OCI-LY3 (cell line): ENCODE measurements around the gene PKLR.

Source experiments
- EZH2phosphoT487 ChIP-seq: fragments of 200-600 bp; shearing (Covaris generic); IDR thresholded peaks from 2 replicates; pipeline ENCODE4 v1.6.1; 2018; ENCODE audit warnings: antibody characterized with exemption, mixed run types, low read depth
- TF ChIP-seq, protein P1 (sequence below): fragments of 200-600, 300-600 bp; sonication (generic); IDR thresholded peaks from 2 replicates; pipeline ENCODE4 v1.5.1; 2014; ENCODE audit warnings: antibody characterized with exemption, low read length, low read depth

DNA sequence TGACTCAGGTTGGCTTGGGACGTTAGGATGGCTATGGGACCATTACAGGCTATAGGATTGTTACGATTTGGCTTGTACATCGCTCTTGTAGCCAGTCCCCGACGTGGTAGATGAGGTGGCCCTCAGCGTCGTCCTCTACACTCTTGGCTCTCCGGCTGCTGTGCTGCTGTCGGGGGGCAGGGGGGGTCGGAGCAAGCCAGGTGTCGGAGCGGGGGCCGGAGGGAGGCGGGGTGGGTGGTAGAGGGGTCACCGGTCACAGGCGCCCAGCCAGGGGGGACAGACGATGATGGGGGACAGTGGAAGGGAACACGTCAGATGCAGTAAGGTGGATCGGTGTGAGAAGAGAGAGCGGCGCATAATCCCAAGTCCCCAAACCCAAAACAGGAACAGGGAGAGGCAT lies 32.6 kb downstream of the PKLR start:
- TF ChIP-seq, protein P1, sequence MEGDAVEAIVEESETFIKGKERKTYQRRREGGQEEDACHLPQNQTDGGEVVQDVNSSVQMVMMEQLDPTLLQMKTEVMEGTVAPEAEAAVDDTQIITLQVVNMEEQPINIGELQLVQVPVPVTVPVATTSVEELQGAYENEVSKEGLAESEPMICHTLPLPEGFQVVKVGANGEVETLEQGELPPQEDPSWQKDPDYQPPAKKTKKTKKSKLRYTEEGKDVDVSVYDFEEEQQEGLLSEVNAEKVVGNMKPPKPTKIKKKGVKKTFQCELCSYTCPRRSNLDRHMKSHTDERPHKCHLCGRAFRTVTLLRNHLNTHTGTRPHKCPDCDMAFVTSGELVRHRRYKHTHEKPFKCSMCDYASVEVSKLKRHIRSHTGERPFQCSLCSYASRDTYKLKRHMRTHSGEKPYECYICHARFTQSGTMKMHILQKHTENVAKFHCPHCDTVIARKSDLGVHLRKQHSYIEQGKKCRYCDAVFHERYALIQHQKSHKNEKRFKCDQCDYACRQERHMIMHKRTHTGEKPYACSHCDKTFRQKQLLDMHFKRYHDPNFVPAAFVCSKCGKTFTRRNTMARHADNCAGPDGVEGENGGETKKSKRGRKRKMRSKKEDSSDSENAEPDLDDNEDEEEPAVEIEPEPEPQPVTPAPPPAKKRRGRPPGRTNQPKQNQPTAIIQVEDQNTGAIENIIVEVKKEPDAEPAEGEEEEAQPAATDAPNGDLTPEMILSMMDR, result no peak
- no peak for TF ChIP-seq EZH2phosphoT487
